Activated T-helper 1 cell treated with anti-CD3 and anti-CD28 coated beads, Interleukin-2, amount 50 U/mL, for 16 hours (primary cell): ENCODE data around the gene STX19.
A peak's percentile ranks its signal among the peaks of the same experiment; 100 is the strongest.
"Not testable (repeated sequence)": the region's sequence is repeated elsewhere in the genome, so short reads cannot be mapped to it uniquely, and the experiment has no call there.

Source experiments
- DNase-seq, 2 donors: peaks; one replicate each; pipeline ENCODE4 v3.0.0-alpha.2; 2020; ENCODE audit warnings: low read depth in 1 of 2, low spot score in 1 of 2

The STX19 gene

DNA sequence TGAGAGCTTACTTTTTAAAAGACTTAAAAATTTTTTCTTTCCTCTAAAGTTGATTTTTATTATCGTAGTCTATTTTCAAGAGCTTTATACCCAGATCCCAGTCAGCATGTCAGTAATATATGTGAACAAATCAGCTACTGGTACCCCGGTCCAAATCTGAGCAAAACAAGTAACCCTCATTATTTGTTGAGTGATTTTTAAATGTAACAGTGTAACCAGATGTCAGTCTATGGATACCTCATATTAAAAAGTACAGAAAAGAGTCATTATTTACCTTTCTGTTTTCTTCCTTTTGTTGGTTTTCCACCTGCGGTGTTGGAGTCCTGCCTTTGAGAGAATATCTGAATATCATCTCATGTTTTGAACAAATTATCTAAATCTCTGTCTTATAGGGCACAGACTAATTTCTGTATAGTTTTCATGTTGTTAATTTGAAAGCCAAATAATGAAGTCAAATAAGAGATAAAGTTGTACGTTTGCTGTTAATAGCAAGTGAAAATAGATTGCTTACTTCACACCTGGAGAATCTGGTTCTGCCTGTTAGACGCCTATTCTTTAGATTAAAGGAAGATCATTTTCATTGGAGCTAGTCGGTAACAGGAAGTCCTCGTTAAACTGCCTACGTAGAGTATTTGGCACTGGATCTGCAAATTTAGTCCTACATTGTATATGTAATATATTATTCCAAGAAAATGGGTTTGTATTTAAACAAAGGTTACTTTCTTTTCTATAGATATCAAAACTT is at the start of gene STX19:
Gene STX19 (minus strand): TSS at position 505 of the 745 bp plus-strand sequence. CDS start 13,328 bp downstream, outside the sequence.
- DNase-seq = no peak

GRCh38 chr3:94076055-94076454 is 47.7 kb upstream of the STX19 start:
- DNase-seq = no peak

GRCh38 chr3:94071713-94072284 is 43.4 kb upstream of the STX19 start:
- no peak for DNase-seq

- no peak for DNase-seq
Measured at GRCh38 chr3:94070341-94070911, 42.0 kb upstream of the STX19 start.

GRCh38 chr3:94069194-94069813 is 40.9 kb upstream of the STX19 start:
- DNase-seq = no peak

DNA sequence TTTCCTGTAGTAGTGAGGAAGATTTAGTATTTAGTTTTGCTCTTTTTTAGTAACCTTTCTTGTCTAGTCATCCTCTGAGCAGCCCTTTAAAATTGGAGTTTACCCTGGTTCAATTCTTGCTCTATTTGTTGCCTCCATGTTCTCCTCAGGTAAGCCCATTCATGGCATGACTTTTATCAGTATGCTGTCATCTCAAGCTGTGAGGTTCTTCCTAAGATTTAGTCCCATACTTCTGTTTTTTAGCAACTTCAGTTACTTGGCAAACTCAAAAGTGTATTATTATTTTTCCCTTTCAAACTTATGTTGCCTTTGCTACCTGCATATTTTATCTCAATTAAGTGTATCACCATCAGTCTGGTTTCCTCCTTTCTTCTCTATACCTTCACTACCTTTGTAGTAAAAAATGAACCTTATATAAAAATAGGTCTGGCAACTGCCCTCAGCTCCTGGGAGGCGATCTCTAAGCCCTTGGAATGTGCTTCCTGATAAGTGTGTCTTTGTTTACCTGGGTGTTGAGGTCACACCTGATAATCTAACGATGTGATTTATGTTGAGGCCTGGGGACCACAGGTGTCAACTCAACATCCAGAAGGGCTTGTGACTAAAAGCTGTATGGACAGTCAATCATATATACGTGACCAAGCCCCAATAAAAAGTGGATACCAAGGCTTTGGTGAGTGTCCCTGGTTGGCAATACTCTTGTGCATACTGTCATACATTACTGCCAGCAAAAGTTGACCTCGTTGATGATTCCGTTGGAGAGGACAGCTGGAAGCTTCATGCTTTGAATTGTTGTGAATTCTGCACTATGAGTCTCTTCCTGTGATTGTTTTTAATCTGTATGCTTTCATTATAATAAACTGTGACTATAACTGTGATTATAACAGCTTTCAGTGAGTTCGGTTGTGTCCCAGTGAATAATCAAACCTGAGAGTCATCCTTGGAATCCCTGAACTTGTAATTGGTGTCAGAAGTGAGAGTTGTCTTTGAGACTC is 38.4 kb upstream of the STX19 start:
- no peak for DNase-seq

DNA sequence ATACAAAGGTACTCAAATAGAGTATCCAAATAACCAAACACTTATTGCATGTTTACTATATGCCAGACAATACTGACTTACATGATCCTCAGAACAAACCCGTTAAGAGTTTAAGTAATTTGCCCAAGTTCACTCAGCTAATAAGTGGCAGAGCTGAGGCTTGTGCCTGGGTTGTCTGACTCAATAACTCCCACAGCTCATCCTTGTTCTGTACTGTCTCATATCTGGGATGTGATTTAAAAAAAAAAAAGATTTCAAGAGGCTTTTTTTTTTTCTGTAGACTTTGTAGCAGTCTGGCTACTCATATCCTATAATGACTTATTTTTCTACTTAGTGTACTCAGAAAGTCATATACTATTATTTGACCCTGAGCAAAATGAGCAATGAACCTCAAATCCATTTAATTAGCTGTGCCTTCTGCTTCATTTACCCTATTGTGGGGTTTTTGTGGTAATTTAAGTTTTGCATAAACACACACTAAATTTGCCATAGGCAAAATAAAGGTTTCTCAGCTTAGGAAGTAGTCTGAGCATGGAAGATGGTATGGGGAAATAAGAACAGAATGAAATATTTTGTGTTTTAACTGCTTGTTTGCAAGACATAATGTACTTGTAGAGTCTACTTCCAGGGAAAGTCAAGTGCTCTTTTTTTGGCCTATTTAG is 37.6 kb upstream of the STX19 start:
- DNase-seq = no peak

- DNase-seq = no peak
Measured at GRCh38 chr3:94065122-94065521, 36.7 kb upstream of the STX19 start.

GRCh38 chr3:94064243-94064860 is 36.0 kb upstream of the STX19 start:
- DNase-seq = no peak

DNA sequence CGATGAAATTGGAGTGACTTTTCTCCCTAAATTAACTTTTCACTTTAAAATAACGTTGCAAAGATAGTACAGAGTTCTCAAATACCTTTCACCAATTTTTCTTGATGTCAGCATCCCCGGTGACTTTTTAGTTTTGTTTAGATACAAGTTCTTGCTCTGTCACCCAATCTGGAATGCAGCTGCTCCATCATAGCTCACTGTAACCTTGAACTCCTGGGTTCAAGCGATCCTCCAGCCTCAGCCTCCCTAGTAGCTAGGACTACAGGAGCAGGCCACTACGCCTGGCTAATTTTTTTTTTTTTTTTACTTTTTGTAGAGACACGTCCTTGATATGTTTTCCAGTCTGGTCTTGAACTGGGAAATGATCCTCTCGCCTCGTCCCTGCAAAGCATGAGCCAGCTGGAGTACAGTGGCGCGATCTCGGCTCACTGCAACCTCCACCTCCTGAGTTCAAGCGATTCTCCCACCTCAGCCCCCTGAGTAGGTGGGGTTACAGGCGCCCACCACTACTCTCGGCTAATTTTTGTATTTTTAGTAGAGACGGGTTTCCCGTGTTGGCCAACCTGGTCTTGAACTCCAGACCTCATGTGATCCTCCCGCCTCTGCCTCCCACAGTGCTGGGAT is 35.2 kb upstream of the STX19 start:
- DNase-seq = no peak

DNA sequence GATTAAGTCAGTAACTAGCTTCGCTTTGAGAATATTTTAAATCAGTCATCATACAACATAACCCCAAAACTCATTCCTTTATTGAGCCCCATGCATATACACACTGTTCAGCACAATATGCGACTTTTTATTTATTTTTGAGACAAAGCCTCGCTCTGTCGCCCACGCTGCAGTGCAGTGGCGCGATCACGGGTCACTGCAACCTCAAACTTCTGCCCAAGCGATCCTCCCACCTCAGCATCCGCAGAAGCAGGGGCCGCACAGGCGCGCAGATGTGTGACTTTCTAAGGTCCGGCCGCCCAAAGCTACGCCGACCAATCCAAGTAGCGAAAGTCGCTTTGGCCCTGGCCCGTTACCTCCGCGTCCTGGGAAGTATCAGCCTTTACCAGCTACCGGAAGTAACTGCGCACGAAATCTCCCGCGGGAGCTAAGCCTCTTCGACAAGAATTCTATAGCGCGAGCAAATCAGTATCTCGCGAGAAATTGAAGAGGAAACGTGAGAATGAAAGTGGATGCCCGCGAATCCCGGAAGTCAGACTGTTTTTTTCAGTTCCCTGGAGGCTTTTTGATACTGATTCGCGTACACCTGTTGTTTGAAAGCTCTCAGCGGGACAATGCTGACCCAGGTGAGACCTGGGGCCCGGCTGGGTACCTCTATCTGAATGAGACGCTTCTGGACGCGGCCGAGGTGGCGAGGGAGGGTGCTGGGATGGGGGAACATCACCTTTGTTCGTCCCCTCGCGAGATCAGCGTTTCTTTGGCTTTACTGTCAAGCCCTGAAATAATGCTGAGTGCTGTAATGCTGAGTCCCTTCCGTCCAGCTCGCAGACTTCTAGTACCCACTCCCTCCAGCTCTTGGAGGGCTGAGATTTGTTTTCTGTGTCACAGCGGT is 34.4 kb upstream of the STX19 start, which contains the start of the genes DHFR2 and NSUN3:
Gene DHFR2 (minus strand): TSS at position 404 of the 892 bp plus-strand sequence. CDS start 1,405 bp downstream, outside the sequence.
Gene NSUN3 (plus strand): TSS at position 549 of the 892 bp plus-strand sequence. CDS start 66 bp downstream, at position 615.
- peak; percentile 55 to 69 for DNase-seq

GRCh38 chr3:94061297-94061696 is 32.9 kb upstream of the STX19 start:
- DNase-seq = no peak

GRCh38 chr3:94050546-94050945 is 22.1 kb upstream of the STX19 start:
- no peak for DNase-seq

- DNase-seq = no peak
Measured at GRCh38 chr3:94049267-94049666, 20.9 kb upstream of the STX19 start.

DNA sequence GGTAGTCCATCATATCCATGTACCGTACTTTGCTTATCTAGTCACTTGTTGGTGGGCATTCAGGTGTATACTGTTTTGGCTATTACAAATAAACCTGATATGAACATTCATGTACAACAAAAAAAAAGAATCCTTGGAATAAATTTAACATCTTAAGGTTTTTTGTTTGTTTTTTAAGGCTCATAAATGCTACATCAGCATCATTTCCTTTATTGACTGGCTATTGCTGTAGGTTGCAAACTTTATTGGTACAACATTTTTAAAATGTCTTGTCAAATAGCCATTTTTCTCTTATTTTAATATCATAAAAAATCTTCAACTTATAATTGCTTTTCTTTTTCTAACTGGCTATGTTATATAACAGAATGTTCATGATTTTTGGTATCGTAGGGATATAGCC is 18.1 kb upstream of the STX19 start:
- DNase-seq = no peak

GRCh38 chr3:94044100-94044936 is 15.9 kb upstream of the STX19 start:
- not testable (repeated sequence) for DNase-seq

DNA sequence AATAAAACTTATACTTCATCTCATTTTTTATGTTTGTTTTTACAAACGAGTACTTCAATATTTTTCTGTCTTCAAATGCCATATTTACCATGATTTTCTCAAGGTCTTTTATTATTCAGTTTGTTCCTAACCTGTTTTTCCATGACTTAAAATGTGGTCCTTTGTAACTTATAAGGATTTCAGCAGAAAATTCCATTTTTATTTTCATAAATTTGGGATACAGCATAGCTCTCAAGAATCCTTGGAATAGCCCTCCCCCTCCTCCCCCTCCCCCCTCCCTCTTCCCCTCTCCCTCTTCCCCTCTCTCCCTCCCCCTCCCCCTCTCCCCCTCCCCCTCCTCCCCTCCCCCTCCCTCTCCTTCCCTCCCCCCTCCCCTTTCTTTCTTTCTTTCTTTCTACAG is 14.9 kb upstream of the STX19 start:
- no peak for DNase-seq
